Smooth muscle cell (in vitro differentiated cells): ENCODE results near the gene WSCD2. TPM values are rescaled to one million over a fixed set of nuclear protein-coding genes. Genes with fewer than 3 reads are reported as not detected.

Experiments used
- DNase-seq: peaks from one replicate; lab custom pipeline; 2025; ENCODE audit not compliant: unreplicated experiment; lab: John Stamatoyannopoulos, UW
- H2AFZ ChIP-seq: fragments of 200-600 bp; sonication (generic); 2 replicates; pipeline ENCODE4 v1.6.0; 2016; ENCODE audit warnings: antibody characterized with exemption, low read depth, mild to moderate bottlenecking
- H3F3A ChIP-seq: fragments of 200-600 bp; sonication (generic); 2 replicates; pipeline ENCODE4 v1.6.0; 2017; ENCODE audit warnings: antibody characterized with exemption, low read depth
- H3K27ac ChIP-seq: fragments of 200-600 bp; sonication (generic); 2 replicates; pipeline ENCODE4 v1.5.1; 2016; ENCODE audit warnings: low read depth, mild to moderate bottlenecking
- H3K27me3 ChIP-seq: fragments of 200-600 bp; sonication (generic); 2 replicates; pipeline ENCODE4 v1.6.1; 2016; ENCODE audit warnings: low read depth, mild to moderate bottlenecking
- H3K36me3 ChIP-seq: fragments of 200-600 bp; sonication (generic); 2 replicates; pipeline ENCODE4 v1.5.1; 2016; ENCODE audit warnings: low read depth
- H3K4me1 ChIP-seq: fragments of 200-600 bp; sonication (generic); 2 replicates; pipeline ENCODE4 v1.5.1; 2016; ENCODE audit warnings: low read depth
- H3K4me2 ChIP-seq: fragments of 200-600 bp; sonication (generic); 2 replicates; pipeline ENCODE4 v1.6.0; 2016; ENCODE audit warnings: mild to moderate bottlenecking
- H3K4me3 ChIP-seq: fragments of 200-600 bp; sonication (generic); 2 replicates; pipeline ENCODE4 v1.5.1; 2016; ENCODE audit warnings: mild to moderate bottlenecking
- H3K79me2 ChIP-seq: fragments of 200-600 bp; sonication (generic); 2 replicates; pipeline ENCODE4 v1.6.0; 2016; ENCODE audit warnings: low read depth, mild to moderate bottlenecking
- H3K9ac ChIP-seq: fragments of 200-600 bp; sonication (generic); 2 replicates; pipeline ENCODE4 v1.6.0; 2016; ENCODE audit warnings: low read depth
- H3K9me3 ChIP-seq: fragments of 200-600 bp; sonication (generic); replicated peaks from 2 replicates; pipeline ENCODE4 v1.5.1; 2016; ENCODE audit warnings: low read depth
- H4K20me1 ChIP-seq: fragments of 200-600 bp; sonication (generic); 2 replicates; pipeline ENCODE4 v1.6.0; 2016; ENCODE audit warnings: low read depth
- CTCF ChIP-seq: fragments of 200-600 bp; sonication (generic); IDR thresholded peaks from 2 replicates; pipeline ENCODE4 v1.5.1; 2017; ENCODE audit warnings: borderline replicate concordance, mild to moderate bottlenecking, antibody characterized with exemption; ENCODE audit not compliant: insufficient read depth, poor library complexity, severe bottlenecking
- WGBS: methylation state at CpG from one replicate; pipeline ENCODE4 v1.1.7; 2016; ENCODE audit warnings: low lambda C conversion rate; 5-methylcytosine and 5-hydroxymethylcytosine counted together
- polyA plus RNA-seq: library from polyadenylated mRNA; unstranded; fragments of >200 nt; fragmentation: Nextera tagmentation; extraction: Ambion mirVana; gene quantifications from 2 replicates; pipeline ENCODE4 v1.2.1, GENCODE V29; 2016
- total RNA-seq: library from RNA; depleted of rRNA; stranded (reverse); fragments of >200 nt; gene quantifications from 2 replicates; pipeline ENCODE4 v1.2.3, GENCODE V29; 2014

The WSCD2 gene
- total and polyA plus RNA-seq, 2 experiments from 2014 or later = 0.13 TPM

- Histone ChIP-seq H2AFZ (no peak overlapping the region), H3K9me3 (no peaks in the 10 kb centered on the region), H3K79me2 (no peaks in the 10 kb centered on the region), H3K27ac (no peak overlapping the region), H3K4me3 (no peak overlapping the region), H3K4me1 (no peaks in the 10 kb centered on the region), H3K36me3 (no peaks in the 10 kb centered on the region), H4K20me1 (no peaks in the 10 kb centered on the region), H3K4me2 (no peak overlapping the region), H3K9ac (no peak overlapping the region), H3K27me3 (peaks cover 2% of the 10 kb centered on the region), H3F3A (no peaks in the 10 kb centered on the region)
- 79% methylated on average over 3 of the region's 3 CpGs for WGBS
- no peak for DNase-seq
- TF ChIP-seq CTCF = no peak
Observed at GRCh38 chr12:108190529-108190928, 61.4 kb downstream of the WSCD2 start.

GRCh38 chr12:108191086-108191485 is 62.0 kb downstream of the WSCD2 start:
- no peak overlapping the region for H3K27ac ChIP-seq
- no peak overlapping the region for H3K4me2 ChIP-seq
- no peak for TF ChIP-seq CTCF
- WGBS = 83% methylated on average over 2 of the region's 2 CpGs
- no peaks in the 10 kb centered on the region for H3K79me2 ChIP-seq
- no peaks in the 10 kb centered on the region for H3K9me3 ChIP-seq
- no peak overlapping the region for H3K4me3 ChIP-seq
- no peaks in the 10 kb centered on the region for H3K36me3 ChIP-seq
- H3F3A ChIP-seq = no peaks in the 10 kb centered on the region
- no peaks in the 10 kb centered on the region for H4K20me1 ChIP-seq
- H3K27me3 ChIP-seq = peaks cover 2% of the 10 kb centered on the region
- DNase-seq = no peak
- no peak overlapping the region for H2AFZ ChIP-seq
- H3K9ac ChIP-seq = no peak overlapping the region
- H3K4me1 ChIP-seq = no peaks in the 10 kb centered on the region

- Histone ChIP-seq H3F3A (no peaks in the 10 kb centered on the region), H3K4me1 (no peaks in the 10 kb centered on the region), H2AFZ (no peak overlapping the region), H3K9me3 (no peaks in the 10 kb centered on the region), H3K9ac (no peak overlapping the region), H4K20me1 (no peaks in the 10 kb centered on the region), H3K4me2 (no peak overlapping the region), H3K4me3 (no peak overlapping the region), H3K79me2 (no peaks in the 10 kb centered on the region), H3K27ac (no peak overlapping the region), H3K27me3 (peaks cover 2% of the 10 kb centered on the region), H3K36me3 (no peaks in the 10 kb centered on the region)
- TF ChIP-seq CTCF = no peak
- DNase-seq = no peak
- 58% methylated on average over 4 of the region's 4 CpGs for WGBS
Observed at GRCh38 chr12:108191938-108192337, 62.9 kb downstream of the WSCD2 start.

- no peaks in the 10 kb centered on the region for H3F3A ChIP-seq
- H3K79me2 ChIP-seq = no peaks in the 10 kb centered on the region
- H3K4me2 ChIP-seq = no peak overlapping the region
- peaks cover 2% of the 10 kb centered on the region for H3K27me3 ChIP-seq
- H4K20me1 ChIP-seq = no peaks in the 10 kb centered on the region
- H3K4me3 ChIP-seq = no peak overlapping the region
- no peak overlapping the region for H3K27ac ChIP-seq
- no peak for TF ChIP-seq CTCF
- H3K4me1 ChIP-seq = no peaks in the 10 kb centered on the region
- DNase-seq = no peak
- no peaks in the 10 kb centered on the region for H3K9me3 ChIP-seq
- H3K9ac ChIP-seq = no peak overlapping the region
- no peak overlapping the region for H2AFZ ChIP-seq
- WGBS = 76% methylated on average over 5 of the region's 5 CpGs
- no peaks in the 10 kb centered on the region for H3K36me3 ChIP-seq
Observed at GRCh38 chr12:108193493-108193892, 64.4 kb downstream of the WSCD2 start.
